Non-pigmented ciliary epithelial cell (primary cell): ENCODE data around the gene PCNA.

Experiments
- DNase-seq: peaks from one replicate; pipeline ENCODE4 v3.0.0-alpha.2; 2010; ENCODE audit warnings: low read depth

The PCNA gene

DNA sequence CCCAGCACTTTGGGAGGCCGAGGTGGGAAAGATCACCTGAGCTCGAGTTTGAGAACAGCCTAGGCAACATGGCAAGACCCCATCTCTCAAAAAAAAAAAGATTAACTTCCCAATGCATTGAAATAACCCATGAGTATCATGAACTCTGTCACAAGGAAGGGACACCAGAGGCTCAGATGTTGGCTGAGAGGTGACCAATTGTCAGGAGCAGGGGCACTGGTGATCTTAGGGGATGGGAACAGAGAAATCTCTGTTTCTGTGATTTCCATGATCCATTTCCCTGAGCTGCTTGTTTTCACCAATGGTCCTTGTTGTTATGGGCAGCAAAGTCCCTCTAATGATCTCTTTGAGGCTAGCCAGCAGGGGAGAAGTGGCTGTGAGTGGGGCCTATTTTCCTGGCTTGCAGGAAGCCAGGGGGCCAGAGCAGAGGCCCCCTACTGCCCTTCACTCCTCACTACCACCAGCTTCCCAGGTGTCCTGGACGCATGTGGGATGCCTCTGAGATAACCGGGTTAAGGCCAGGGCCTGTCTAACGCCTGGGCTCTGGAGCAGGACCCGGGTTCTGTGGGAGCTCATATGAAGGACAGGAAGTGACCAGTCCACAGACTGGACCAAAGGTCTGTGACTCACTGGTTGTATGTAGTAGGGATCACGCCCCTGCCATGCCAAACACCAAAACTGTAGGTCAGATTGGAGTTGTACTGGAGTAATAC is 54.4 kb downstream of the PCNA start:
- DNase-seq: no peak
